A549 (cell line): ENCODE results near the gene SNRPB2. TPM values are rescaled to one million over a fixed set of nuclear protein-coding genes. Genes with fewer than 3 reads are reported as not detected.

Source experiments
- ATAC-seq, 2 experiments: fragments of 200-7000 bp in 1 of 2; fragments of >200 bp in 1 of 2; cut with Nextera tagmentation in 1 of 2; cut with Tn5 transposase in 1 of 2; 3 replicates each; pipeline versions ENCODE4 v1.8.0 to v1.9.1; 2018 to 2020; ENCODE audit warnings: mild to moderate bottlenecking in 1 of 2, moderate library complexity in 1 of 2
- CTCF ChIA-PET: fragments of 300-600 bp; sonication (Branson Sonifier 250); formaldehyde crosslinking; extraction: SDS; loops from one replicate; lab custom pipeline; 2021; ENCODE audit warnings: antibody characterized with exemption, inconsistent platforms; lab: Yijun Ruan, JAX
- POLR2A ChIA-PET: fragments of 350-600 bp; formaldehyde crosslinking; extraction: SDS; loops from one replicate; lab custom pipeline; 2021; ENCODE audit warnings: antibody characterized with exemption, inconsistent platforms; lab: Yijun Ruan, JAX
- DNase-seq, 2 experiments: peaks; one replicate each; pipeline versions ENCODE4 v3.0.0 to v3.0.0-alpha.2; 2011 to 2016; ENCODE audit warnings: low read depth in 1 of 2, low spot score in 1 of 2
- FAIRE-seq: peaks from 2 replicates; lab custom pipeline; 2011; peaks lifted over from hg19 to GRCh38; lab: Jason Lieb, UNC
- H3K27ac ChIP-seq, 2 experiments: fragments of >200 bp; sonication (Bioruptor Twin); formaldehyde crosslinking; 3 replicates each; pipeline ENCODE4 v1.5.1; 2016 to 2017
- H3K4me1 ChIP-seq: fragments of >200 bp; sonication (Bioruptor Twin); formaldehyde crosslinking; 3 replicates; pipeline ENCODE4 v1.6.1; 2016
- H3K4me2 ChIP-seq: fragments of >200 bp; sonication (Bioruptor Twin); formaldehyde crosslinking; 3 replicates; pipeline ENCODE4 v1.6.1; 2016
- H3K4me3 ChIP-seq: fragments of >200 bp; sonication (Bioruptor Twin); formaldehyde crosslinking; 3 replicates; pipeline ENCODE4 v1.5.1; 2016
- H3K9me3 ChIP-seq: fragments of >200 bp; sonication (Bioruptor Twin); formaldehyde crosslinking; 3 replicates; pipeline ENCODE4 v1.6.1; 2016
- CHD2 ChIP-seq: fragments of 150-350 bp; IDR thresholded peaks from 2 replicates; pipeline ENCODE4 v1.6.1; 2014; ENCODE audit warnings: low read length; ENCODE audit not compliant: partially characterized antibody
- FOXS1 ChIP-seq: fragments of 250-450 bp; sonication (Bioruptor Pico); IDR thresholded peaks from 2 replicates; pipeline ENCODE4 v1.5.0; 2020; ENCODE audit warnings: mild to moderate bottlenecking, moderate library complexity
- HOXA7 ChIP-seq: fragments of 250-450 bp; sonication (Bioruptor Pico); IDR thresholded peaks from 2 replicates; pipeline ENCODE4 v1.5.0; 2020; ENCODE audit warnings: mild to moderate bottlenecking, moderate library complexity
- NR3C1 ChIP-seq: fragments of >200 bp; sonication (Bioruptor Twin); formaldehyde crosslinking; IDR thresholded peaks from 3 replicates; pipeline ENCODE4 v1.6.1; 2017
- PHF8 ChIP-seq: fragments of 200-600 bp; sonication (generic); IDR thresholded peaks from 2 replicates; pipeline ENCODE4 v1.6.1; 2016; ENCODE audit warnings: low read depth, mild to moderate bottlenecking, antibody characterized with exemption, moderate library complexity, borderline replicate concordance
- POLR2AphosphoS2 ChIP-seq: conservative IDR thresholded peaks from 2 replicates; pipeline ENCODE4 v1.6.1; 2012; ENCODE audit warnings: low read length, improper control_type of control experiment, inconsistent platforms
- ZNF302 ChIP-seq: fragments of 250-450 bp; sonication (Bioruptor Pico); IDR thresholded peaks from 2 replicates; pipeline ENCODE4 v1.9.0; 2021; ENCODE audit warnings: inconsistent platforms, mild to moderate bottlenecking, moderate library complexity
- WGBS: methylation state at CpG from one replicate; pipeline ENCODE4 v1.1.6; 2017; ENCODE audit errors: missing lambda C conversion rate; 5-methylcytosine and 5-hydroxymethylcytosine counted together
- polyA plus RNA-seq, 4 experiments: library from polyadenylated mRNA; depleted of rRNA in 3 of 4; stranded (reverse); fragments of >200 nt; fragmentation: RNase III in 1 of 4; extraction: RNeasy Plus Mini Kit Qiagen cat#74134 plus additional on column Dnase treatment in 1 of 4; gene quantifications; 2 replicates in 3 of 4; 3 replicates in 1 of 4; pipeline ENCODE4 v1.2.3, GENCODE V29; 2011 to 2017
- TF ChIP-seq, protein P1 (sequence below): fragments of 250-450 bp; sonication (Bioruptor Pico); IDR thresholded peaks from 2 replicates; pipeline ENCODE4 v1.5.0; 2021; ENCODE audit warnings: mild to moderate bottlenecking, moderate library complexity, borderline replicate concordance
- TF ChIP-seq, protein P2 (sequence below): fragments of 200-600 bp; sonication (generic); IDR thresholded peaks from 2 replicates; pipeline ENCODE4 v1.6.1; 2016; ENCODE audit warnings: antibody characterized with exemption, mild to moderate bottlenecking, moderate library complexity
- TF ChIP-seq, protein P3 (sequence below): IDR thresholded peaks from 2 replicates; pipeline ENCODE4 v1.6.1; 2012

SNRPB2 gene
- polyA plus RNA-seq, 2 of the 4 experiments (the other 2 are of a cell fraction): 166 to 216 TPM

DNA sequence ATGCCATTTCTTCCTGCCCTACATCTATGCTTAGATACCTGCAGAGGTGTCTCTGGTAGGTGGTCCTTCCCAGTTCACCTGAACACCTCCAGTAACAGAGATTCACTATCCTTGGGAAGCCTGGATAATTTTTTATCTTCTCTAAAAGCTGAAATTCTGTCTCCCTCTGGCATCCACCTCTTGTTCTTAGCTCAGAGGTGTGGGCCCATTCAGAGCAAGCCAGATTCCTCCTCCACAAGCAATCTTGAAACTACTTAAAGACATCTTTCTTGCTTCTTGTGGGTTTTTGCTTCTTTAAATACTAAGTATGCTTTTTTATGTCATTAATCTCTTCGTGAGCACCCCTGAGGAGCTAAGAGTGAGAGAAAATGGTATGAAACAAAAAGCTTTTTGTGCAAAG is 10.4 kb upstream of the SNRPB2 start:
- WGBS: 1% methylated on average over 1 of the region's 1 CpG
- no peaks in the 10 kb centered on the region for H3K9me3 ChIP-seq
- no peak for ATAC-seq
- no peak overlapping the region for H3K4me2 ChIP-seq
- ChIA-PET POLR2A (no interaction called here), CTCF (interaction anchor here (0.5 kb wide), 1 partner anchor 89 kb away, joined by 3 read pairs; no protein-coding TSS in a partner anchor)
- no peak for DNase-seq
- TF ChIP-seq POLR2AphosphoS2 (no peak), CHD2 (no peak), PHF8 (no peak), FOXS1 (CRISPR knock-in tag) (no peak)
- TF ChIP-seq, protein P1, sequence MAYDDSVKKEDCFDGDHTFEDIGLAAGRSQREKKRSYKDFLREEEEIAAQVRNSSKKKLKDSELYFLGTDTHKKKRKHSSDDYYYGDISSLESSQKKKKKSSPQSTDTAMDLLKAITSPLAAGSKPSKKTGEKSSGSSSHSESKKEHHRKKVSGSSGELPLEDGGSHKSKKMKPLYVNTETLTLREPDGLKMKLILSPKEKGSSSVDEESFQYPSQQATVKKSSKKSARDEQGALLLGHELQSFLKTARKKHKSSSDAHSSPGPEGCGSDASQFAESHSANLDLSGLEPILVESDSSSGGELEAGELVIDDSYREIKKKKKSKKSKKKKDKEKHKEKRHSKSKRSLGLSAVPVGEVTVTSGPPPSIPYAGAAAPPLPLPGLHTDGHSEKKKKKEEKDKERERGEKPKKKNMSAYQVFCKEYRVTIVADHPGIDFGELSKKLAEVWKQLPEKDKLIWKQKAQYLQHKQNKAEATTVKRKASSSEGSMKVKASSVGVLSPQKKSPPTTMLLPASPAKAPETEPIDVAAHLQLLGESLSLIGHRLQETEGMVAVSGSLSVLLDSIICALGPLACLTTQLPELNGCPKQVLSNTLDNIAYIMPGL (CRISPR knock-in tag): no peak
- TF ChIP-seq, protein P2, sequence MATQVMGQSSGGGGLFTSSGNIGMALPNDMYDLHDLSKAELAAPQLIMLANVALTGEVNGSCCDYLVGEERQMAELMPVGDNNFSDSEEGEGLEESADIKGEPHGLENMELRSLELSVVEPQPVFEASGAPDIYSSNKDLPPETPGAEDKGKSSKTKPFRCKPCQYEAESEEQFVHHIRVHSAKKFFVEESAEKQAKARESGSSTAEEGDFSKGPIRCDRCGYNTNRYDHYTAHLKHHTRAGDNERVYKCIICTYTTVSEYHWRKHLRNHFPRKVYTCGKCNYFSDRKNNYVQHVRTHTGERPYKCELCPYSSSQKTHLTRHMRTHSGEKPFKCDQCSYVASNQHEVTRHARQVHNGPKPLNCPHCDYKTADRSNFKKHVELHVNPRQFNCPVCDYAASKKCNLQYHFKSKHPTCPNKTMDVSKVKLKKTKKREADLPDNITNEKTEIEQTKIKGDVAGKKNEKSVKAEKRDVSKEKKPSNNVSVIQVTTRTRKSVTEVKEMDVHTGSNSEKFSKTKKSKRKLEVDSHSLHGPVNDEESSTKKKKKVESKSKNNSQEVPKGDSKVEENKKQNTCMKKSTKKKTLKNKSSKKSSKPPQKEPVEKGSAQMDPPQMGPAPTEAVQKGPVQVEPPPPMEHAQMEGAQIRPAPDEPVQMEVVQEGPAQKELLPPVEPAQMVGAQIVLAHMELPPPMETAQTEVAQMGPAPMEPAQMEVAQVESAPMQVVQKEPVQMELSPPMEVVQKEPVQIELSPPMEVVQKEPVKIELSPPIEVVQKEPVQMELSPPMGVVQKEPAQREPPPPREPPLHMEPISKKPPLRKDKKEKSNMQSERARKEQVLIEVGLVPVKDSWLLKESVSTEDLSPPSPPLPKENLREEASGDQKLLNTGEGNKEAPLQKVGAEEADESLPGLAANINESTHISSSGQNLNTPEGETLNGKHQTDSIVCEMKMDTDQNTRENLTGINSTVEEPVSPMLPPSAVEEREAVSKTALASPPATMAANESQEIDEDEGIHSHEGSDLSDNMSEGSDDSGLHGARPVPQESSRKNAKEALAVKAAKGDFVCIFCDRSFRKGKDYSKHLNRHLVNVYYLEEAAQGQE: no peak
- TF ChIP-seq, protein P3, sequence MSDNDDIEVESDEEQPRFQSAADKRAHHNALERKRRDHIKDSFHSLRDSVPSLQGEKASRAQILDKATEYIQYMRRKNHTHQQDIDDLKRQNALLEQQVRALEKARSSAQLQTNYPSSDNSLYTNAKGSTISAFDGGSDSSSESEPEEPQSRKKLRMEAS: no peak
- H3K27ac ChIP-seq: no peak overlapping the region
- H3K4me3 ChIP-seq: no peak overlapping the region
- H3K4me1 ChIP-seq: no peaks in the 10 kb centered on the region
- FAIRE-seq: no peak

DNA sequence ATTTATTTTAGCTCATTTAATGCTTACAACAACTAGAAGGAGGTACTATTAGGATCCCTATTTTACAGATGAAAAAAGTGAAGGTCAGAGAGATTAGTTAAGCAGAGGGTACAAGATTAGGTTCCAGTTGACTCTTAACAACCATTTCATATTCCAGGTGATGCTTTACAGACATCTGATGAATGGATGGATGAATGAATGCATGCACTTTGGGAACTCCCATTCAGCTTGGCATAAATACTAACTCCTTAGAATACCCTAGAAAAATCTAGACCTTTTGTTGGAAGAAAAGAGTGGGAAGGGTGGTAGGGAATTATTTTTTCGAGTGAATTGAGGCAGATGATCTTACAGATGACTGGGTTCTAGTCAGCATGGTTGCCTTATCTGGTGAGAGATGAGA is 746 bp upstream of the SNRPB2 start:
- Histone ChIP-seq H3K27ac (peak overlapping the region; percentile 86 to 89), H3K4me1 (peaks cover 7% of the 10 kb centered on the region), H3K9me3 (peaks cover 23% of the 10 kb centered on the region), H3K4me2 (peak overlapping the region; percentile 95), H3K4me3 (peak overlapping the region; percentile 95)
- DNase-seq (no peak), ATAC-seq (no peak), FAIRE-seq (no peak)
- 88% methylated on average over 1 of the region's 1 CpG for WGBS
- ChIA-PET CTCF (interaction anchor here (0.7 to 1.2 kb wide), 3 partner anchors 11 to 32 kb away, joined by 3 to 5 read pairs (median 4); no protein-coding TSS in a partner anchor), POLR2A (interaction anchor here (1.3 kb wide), 1 partner anchor 176 kb away, joined by 3 read pairs; no protein-coding TSS in a partner anchor)
- TF ChIP-seq ZNF302 (peak; percentile 40; the same call in 1 of the 2 replicates), HOXA7 (CRISPR knock-in tag) (no peak)

DNA sequence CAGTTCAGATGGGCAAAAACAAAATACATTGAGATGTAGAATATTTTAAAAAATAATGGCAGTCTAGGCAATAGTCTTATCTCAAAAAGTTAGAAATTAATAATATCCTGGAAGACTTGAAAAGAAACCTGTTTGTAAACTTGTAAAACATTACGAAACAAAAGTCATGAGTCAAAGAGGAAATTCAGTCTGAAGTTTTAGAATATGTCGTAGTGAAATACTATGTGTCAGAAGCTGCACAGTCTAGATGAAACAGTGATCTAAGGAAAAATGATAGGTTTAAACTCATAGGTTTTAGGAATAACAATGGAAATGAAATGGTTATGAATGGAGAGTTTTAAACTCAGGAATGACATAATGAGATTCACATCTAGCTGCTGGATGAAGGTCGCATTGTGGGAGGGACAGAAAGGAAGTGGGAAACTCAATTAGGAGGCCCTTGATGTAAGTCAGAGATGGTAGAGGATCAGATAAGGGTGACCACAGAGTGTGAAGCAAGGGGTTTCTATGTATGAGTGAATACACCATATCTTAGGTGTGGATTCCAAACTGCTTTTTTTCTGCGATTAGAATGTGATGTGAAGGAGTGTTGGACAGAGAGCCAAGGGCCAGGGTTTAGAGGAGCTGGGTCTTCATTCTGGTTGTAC is 2.8 kb downstream of the SNRPB2 start:
- Histone ChIP-seq H3K4me2 (no peak overlapping the region), H3K9me3 (peaks cover 16% of the 10 kb centered on the region), H3K4me3 (no peak overlapping the region)
- POLR2A ChIA-PET: no interaction called here
- no peak for TF ChIP-seq NR3C1
- TF ChIP-seq, all 56 proteins: peak for 0
- WGBS: 88% methylated on average over 4 of the region's 4 CpGs
- Histone ChIP-seq H3K27ac (no peak overlapping the region), H3K4me1 (peaks cover 7% of the 10 kb centered on the region)
- no peak for ATAC-seq
- DNase-seq: no peak
- peak; percentile 32 for FAIRE-seq
- CTCF ChIA-PET: interaction anchor here (4.7 kb wide), 1 partner anchor 28 kb away, joined by 25 read pairs; no protein-coding TSS in a partner anchor
